ENCODE results near the gene BMP2K.

The BMP2K gene

DNA sequence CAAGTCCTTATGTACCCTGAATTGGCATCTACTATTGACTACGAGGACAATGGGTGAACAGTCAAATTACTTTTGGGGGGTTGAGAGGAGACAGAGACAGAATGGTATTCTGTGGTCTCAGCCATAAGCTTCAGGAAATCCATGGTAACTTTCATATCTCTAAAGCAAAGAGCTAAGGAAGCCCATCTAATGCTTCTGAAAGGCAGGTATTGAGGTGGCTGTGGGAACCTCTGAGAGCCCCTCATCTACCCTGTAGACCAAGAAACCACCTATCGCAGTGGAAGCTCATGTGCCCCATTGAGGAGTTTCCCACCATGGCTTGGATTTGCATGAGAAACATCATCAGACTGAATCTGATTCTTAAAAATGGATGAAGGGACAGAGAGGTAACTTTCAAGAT, 23.1 kb upstream of the BMP2K start:
- DNase-seq: no peak
- Histone ChIP-seq H3K36me3 (ENCODE audit: control insufficient read depth in 1 of 2, insufficient read depth in 2 of 2, low read depth in 1 of 2, low read length in 2 of 2) (no peaks in the 10 kb centered on the region), H3K18ac (ENCODE audit: low read depth in 1 of 2, low read length in 2 of 2) (no peak overlapping the region), H2BK5ac (ENCODE audit: low read depth, low read length, poor library complexity, severe bottlenecking) (no peak overlapping the region), H3K9ac (ENCODE audit: low read length) (no peak overlapping the region), H3K4me1 (ENCODE audit: control insufficient read depth, insufficient read depth, low read depth, low read length) (no peaks in the 10 kb centered on the region), H3K14ac (ENCODE audit: low read length in 2 of 2) (no peak overlapping the region), H2AK5ac (ENCODE audit: low read length, severe bottlenecking) (no peak overlapping the region), H3K9me3 (ENCODE audit: control insufficient read depth, low read length) (no peaks in the 10 kb centered on the region), H2AFZ (ENCODE audit: low read depth, low read length) (no peak overlapping the region), H3K23ac (ENCODE audit: low read length in 2 of 2) (no peak overlapping the region), H3K27ac (ENCODE audit: low read length, poor library complexity, severe bottlenecking) (no peak overlapping the region), H3K4ac (ENCODE audit: low read depth in 1 of 2, low read length in 2 of 2) (no peak overlapping the region), H3K27me3 (ENCODE audit: control insufficient read depth in 1 of 2, insufficient read depth in 1 of 2, low read length in 2 of 2) (no peaks in the 10 kb centered on the region), H3K4me3 (ENCODE audit: insufficient read depth in 1 of 2, low read depth in 1 of 2, low read length in 2 of 2) (no peak overlapping the region), H4K8ac (ENCODE audit: low read length) (no peak overlapping the region), H2BK12ac (ENCODE audit: low read length in 2 of 2) (no peak overlapping the region), H2BK120ac (ENCODE audit: low read depth, low read length) (no peak overlapping the region), H3K79me1 (replicated peaks; ENCODE audit: low read length, poor library complexity, severe bottlenecking) (no peaks in the 10 kb centered on the region), H4K91ac (ENCODE audit: low read length) (no peak overlapping the region), H3K4me2 (ENCODE audit: low read length, poor library complexity, severe bottlenecking) (no peak overlapping the region), H2BK15ac (ENCODE audit: low read depth, poor library complexity, severe bottlenecking) (no peak overlapping the region)
- 100% methylated on average over 2 of the region's 2 CpGs for WGBS

DNA sequence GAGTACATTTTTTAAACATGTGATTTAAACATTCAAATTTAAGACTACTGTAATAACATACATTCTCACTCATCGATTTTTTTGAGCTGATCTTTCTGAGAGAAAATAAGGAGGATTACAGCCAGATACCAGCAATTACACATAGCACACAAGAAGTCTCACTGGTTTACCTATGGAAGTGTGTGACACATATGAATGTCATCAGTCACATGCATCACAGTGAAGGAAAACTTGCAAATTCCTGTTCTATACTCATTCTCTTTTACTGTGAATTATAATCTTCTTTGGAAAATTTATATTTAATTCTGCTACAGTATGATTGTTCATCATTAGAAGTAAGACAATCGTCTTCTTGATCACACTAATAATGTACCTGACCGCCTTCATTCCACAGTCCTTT, 21.3 kb upstream of the BMP2K start:
- 100% methylated on average over 1 of the region's 3 CpGs for WGBS
- Histone ChIP-seq H3K4ac (ENCODE audit: low read depth in 1 of 2, low read length in 2 of 2) (no peak overlapping the region), H4K91ac (ENCODE audit: low read length) (no peak overlapping the region), H2AFZ (ENCODE audit: low read depth, low read length) (no peak overlapping the region), H2AK5ac (ENCODE audit: low read length, severe bottlenecking) (no peak overlapping the region), H2BK120ac (ENCODE audit: low read depth, low read length) (no peak overlapping the region), H3K4me2 (ENCODE audit: low read length, poor library complexity, severe bottlenecking) (no peak overlapping the region), H3K36me3 (ENCODE audit: control insufficient read depth in 1 of 2, insufficient read depth in 2 of 2, low read depth in 1 of 2, low read length in 2 of 2) (no peaks in the 10 kb centered on the region), H3K27me3 (ENCODE audit: control insufficient read depth in 1 of 2, insufficient read depth in 1 of 2, low read length in 2 of 2) (no peaks in the 10 kb centered on the region), H3K9ac (ENCODE audit: low read length) (no peak overlapping the region), H3K9me3 (ENCODE audit: control insufficient read depth, low read length) (no peaks in the 10 kb centered on the region), H3K27ac (ENCODE audit: low read length, poor library complexity, severe bottlenecking) (no peak overlapping the region), H3K18ac (ENCODE audit: low read depth in 1 of 2, low read length in 2 of 2) (no peak overlapping the region), H3K79me1 (replicated peaks; ENCODE audit: low read length, poor library complexity, severe bottlenecking) (no peaks in the 10 kb centered on the region), H3K14ac (ENCODE audit: low read length in 2 of 2) (no peak overlapping the region), H2BK5ac (ENCODE audit: low read depth, low read length, poor library complexity, severe bottlenecking) (no peak overlapping the region), H2BK15ac (ENCODE audit: low read depth, poor library complexity, severe bottlenecking) (no peak overlapping the region), H3K4me3 (ENCODE audit: insufficient read depth in 1 of 2, low read depth in 1 of 2, low read length in 2 of 2) (no peak overlapping the region), H3K23ac (ENCODE audit: low read length in 2 of 2) (no peak overlapping the region), H3K4me1 (ENCODE audit: control insufficient read depth, insufficient read depth, low read depth, low read length) (no peaks in the 10 kb centered on the region), H2BK12ac (ENCODE audit: low read length in 2 of 2) (no peak overlapping the region), H4K8ac (ENCODE audit: low read length) (no peak overlapping the region)
- DNase-seq: no peak

DNA sequence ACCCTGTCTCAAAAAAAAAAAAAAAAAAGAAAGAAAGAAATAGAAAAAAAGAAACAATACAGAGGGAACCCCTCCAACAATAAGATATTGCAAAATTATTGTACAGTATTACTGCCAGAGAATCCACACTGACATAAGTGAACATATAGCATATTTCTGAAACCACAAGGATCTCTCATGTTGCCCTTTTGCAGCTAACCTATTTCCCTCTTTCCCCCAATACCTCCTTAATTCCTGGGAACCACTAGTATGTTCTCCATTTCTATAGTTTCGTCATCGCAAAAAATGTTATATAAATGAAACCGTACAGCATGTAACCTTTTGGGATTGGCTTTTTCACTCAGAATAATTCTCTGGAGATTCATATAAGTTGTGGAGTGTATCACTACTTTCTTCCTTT, 20.0 kb upstream of the BMP2K start:
- WGBS: no CpG with 5 or more reads among the region's 3 CpGs
- Histone ChIP-seq H2AK5ac (ENCODE audit: low read length, severe bottlenecking) (no peak overlapping the region), H2BK120ac (ENCODE audit: low read depth, low read length) (no peak overlapping the region), H3K4ac (ENCODE audit: low read depth in 1 of 2, low read length in 2 of 2) (no peak overlapping the region), H3K23ac (ENCODE audit: low read length in 2 of 2) (no peak overlapping the region), H3K4me2 (ENCODE audit: low read length, poor library complexity, severe bottlenecking) (no peak overlapping the region), H3K14ac (ENCODE audit: low read length in 2 of 2) (no peak overlapping the region), H3K9ac (ENCODE audit: low read length) (no peak overlapping the region), H3K27ac (ENCODE audit: low read length, poor library complexity, severe bottlenecking) (no peak overlapping the region), H2BK15ac (ENCODE audit: low read depth, poor library complexity, severe bottlenecking) (no peak overlapping the region), H2AFZ (ENCODE audit: low read depth, low read length) (no peak overlapping the region), H3K18ac (ENCODE audit: low read depth in 1 of 2, low read length in 2 of 2) (no peak overlapping the region), H3K79me1 (replicated peaks; ENCODE audit: low read length, poor library complexity, severe bottlenecking) (no peaks in the 10 kb centered on the region), H3K4me3 (ENCODE audit: insufficient read depth in 1 of 2, low read depth in 1 of 2, low read length in 2 of 2) (no peak overlapping the region), H3K27me3 (ENCODE audit: control insufficient read depth in 1 of 2, insufficient read depth in 1 of 2, low read length in 2 of 2) (no peaks in the 10 kb centered on the region), H3K36me3 (ENCODE audit: control insufficient read depth in 1 of 2, insufficient read depth in 2 of 2, low read depth in 1 of 2, low read length in 2 of 2) (no peaks in the 10 kb centered on the region), H2BK5ac (ENCODE audit: low read depth, low read length, poor library complexity, severe bottlenecking) (no peak overlapping the region), H2BK12ac (ENCODE audit: low read length in 2 of 2) (no peak overlapping the region), H4K91ac (ENCODE audit: low read length) (no peak overlapping the region), H4K8ac (ENCODE audit: low read length) (no peak overlapping the region), H3K4me1 (ENCODE audit: control insufficient read depth, insufficient read depth, low read depth, low read length) (no peaks in the 10 kb centered on the region), H3K9me3 (ENCODE audit: control insufficient read depth, low read length) (no peaks in the 10 kb centered on the region)
- DNase-seq: no peak

DNA sequence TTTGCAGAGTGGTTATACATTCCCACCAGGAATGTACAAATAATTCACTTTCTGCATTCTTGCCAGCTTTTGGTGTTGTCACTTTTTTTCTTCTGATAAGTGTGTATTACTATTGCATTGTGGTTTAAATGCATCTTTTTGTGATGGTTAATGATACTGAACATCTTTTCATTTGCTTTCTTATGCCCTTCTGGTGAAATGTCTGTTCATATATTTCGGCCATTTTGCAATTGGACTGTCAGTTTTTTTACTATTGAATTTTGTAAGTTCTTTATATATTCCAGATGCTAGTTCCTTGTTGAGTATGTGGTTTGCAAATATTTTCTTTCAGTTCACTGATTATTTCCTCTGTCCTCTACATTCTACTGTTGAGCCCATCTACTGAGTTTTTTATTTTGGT, 19.4 kb upstream of the BMP2K start:
- Histone ChIP-seq H3K4ac (ENCODE audit: low read depth in 1 of 2, low read length in 2 of 2) (no peak overlapping the region), H3K23ac (ENCODE audit: low read length in 2 of 2) (no peak overlapping the region), H3K27ac (ENCODE audit: low read length, poor library complexity, severe bottlenecking) (no peak overlapping the region), H2BK120ac (ENCODE audit: low read depth, low read length) (no peak overlapping the region), H3K79me1 (replicated peaks; ENCODE audit: low read length, poor library complexity, severe bottlenecking) (no peaks in the 10 kb centered on the region), H2BK12ac (ENCODE audit: low read length in 2 of 2) (no peak overlapping the region), H3K18ac (ENCODE audit: low read depth in 1 of 2, low read length in 2 of 2) (no peak overlapping the region), H2AK5ac (ENCODE audit: low read length, severe bottlenecking) (no peak overlapping the region), H3K14ac (ENCODE audit: low read length in 2 of 2) (no peak overlapping the region), H4K91ac (ENCODE audit: low read length) (no peak overlapping the region), H3K4me2 (ENCODE audit: low read length, poor library complexity, severe bottlenecking) (no peak overlapping the region), H3K4me3 (ENCODE audit: insufficient read depth in 1 of 2, low read depth in 1 of 2, low read length in 2 of 2) (no peak overlapping the region), H3K9me3 (ENCODE audit: control insufficient read depth, low read length) (no peaks in the 10 kb centered on the region), H2AFZ (ENCODE audit: low read depth, low read length) (no peak overlapping the region), H3K27me3 (ENCODE audit: control insufficient read depth in 1 of 2, insufficient read depth in 1 of 2, low read length in 2 of 2) (no peaks in the 10 kb centered on the region), H2BK15ac (ENCODE audit: low read depth, poor library complexity, severe bottlenecking) (no peak overlapping the region), H4K8ac (ENCODE audit: low read length) (no peak overlapping the region), H2BK5ac (ENCODE audit: low read depth, low read length, poor library complexity, severe bottlenecking) (no peak overlapping the region), H3K4me1 (ENCODE audit: control insufficient read depth, insufficient read depth, low read depth, low read length) (no peaks in the 10 kb centered on the region), H3K36me3 (ENCODE audit: control insufficient read depth in 1 of 2, insufficient read depth in 2 of 2, low read depth in 1 of 2, low read length in 2 of 2) (no peaks in the 10 kb centered on the region), H3K9ac (ENCODE audit: low read length) (no peak overlapping the region)
- WGBS: no CpG with 5 or more reads among the region's 1 CpG
- no peak for DNase-seq
